ENCODE results near the gene SETD1A. TPM values are rescaled to one million over a fixed set of nuclear protein-coding genes. Genes with fewer than 3 reads are reported as not detected.

Gene SETD1A
- total RNA-seq, 1 experiment from 2014 or later, result 15.8 TPM

GRCh38 chr16:30914830-30915229, 42.7 kb upstream of the SETD1A start:
- no peak for TF ChIP-seq CTCF (IDR thresholded peaks at IDR 0.05; ENCODE audit: unreplicated experiment)
- intact Hi-C loops (cut with micrococcal nuclease), result no loop called here
- Mint-ChIP-seq H3K4me1 (ENCODE audit: insufficient read depth, unreplicated experiment) (no peaks in the 10 kb centered on the region), H3K27ac (ENCODE audit: low read depth, unreplicated experiment) (no peak overlapping the region), H3K4me3 (ENCODE audit: unreplicated experiment) (no peak overlapping the region), H3K9me3 (ENCODE audit: unreplicated experiment) (peaks cover 6% of the 10 kb centered on the region), H3K36me3 (ENCODE audit: insufficient read depth, unreplicated experiment) (no peaks in the 10 kb centered on the region), H3K27me3 (ENCODE audit: insufficient read depth, unreplicated experiment) (no peaks in the 10 kb centered on the region)
- no TSS peak for BruUV-seq (replicated peaks)
- ChIA-PET CTCF (interaction anchor here (0.6 to 0.9 kb wide), 4 partner anchors 15 to 557 kb away, joined by 3 to 7 read pairs (median 4); no protein-coding TSS in a partner anchor), POLR2A (no interaction called here)
- no peak for DNase-seq (ENCODE audit: unreplicated experiment)

GRCh38 chr16:30918614-30919013, 38.9 kb upstream of the SETD1A start:
- no peak for TF ChIP-seq CTCF (IDR thresholded peaks at IDR 0.05; ENCODE audit: unreplicated experiment)
- Mint-ChIP-seq H3K27ac (ENCODE audit: low read depth, unreplicated experiment) (no peak overlapping the region), H3K9me3 (ENCODE audit: unreplicated experiment) (peaks cover 6% of the 10 kb centered on the region), H3K4me1 (ENCODE audit: insufficient read depth, unreplicated experiment) (no peaks in the 10 kb centered on the region), H3K4me3 (ENCODE audit: unreplicated experiment) (no peak overlapping the region), H3K36me3 (ENCODE audit: insufficient read depth, unreplicated experiment) (peaks cover 9% of the 10 kb centered on the region), H3K27me3 (ENCODE audit: insufficient read depth, unreplicated experiment) (no peaks in the 10 kb centered on the region)
- no peak for DNase-seq (ENCODE audit: unreplicated experiment)
- CTCF ChIA-PET, result interaction anchor here (0.9 to 2.6 kb wide), 4 partner anchors 17 to 140 kb away, joined by 4 to 18 read pairs (median 7); no protein-coding TSS in a partner anchor
- intact Hi-C loops (cut with micrococcal nuclease), result no loop called here
- POLR2A ChIA-PET, result interaction anchor here (1.7 kb wide), 1 partner anchor 12 kb away, joined by 5 read pairs; no protein-coding TSS in a partner anchor
- no TSS peak for BruUV-seq (replicated peaks)

- Mint-ChIP-seq H3K27ac (ENCODE audit: low read depth, unreplicated experiment) (no peak overlapping the region), H3K27me3 (ENCODE audit: insufficient read depth, unreplicated experiment) (no peaks in the 10 kb centered on the region), H3K4me1 (ENCODE audit: insufficient read depth, unreplicated experiment) (peaks cover 10% of the 10 kb centered on the region), H3K9me3 (ENCODE audit: unreplicated experiment) (peaks cover 6% of the 10 kb centered on the region), H3K4me3 (ENCODE audit: unreplicated experiment) (peak overlapping the region; percentile 98), H3K36me3 (ENCODE audit: insufficient read depth, unreplicated experiment) (peaks cover 16% of the 10 kb centered on the region)
- intact Hi-C loops (cut with micrococcal nuclease), result loop anchor here (1.0 kb wide), 1 partner anchor 77 kb away; no protein-coding TSS in a partner anchor
- BruUV-seq (replicated peaks), result no TSS peak
- DNase-seq (ENCODE audit: unreplicated experiment), result no peak
- CTCF ChIA-PET, result interaction anchor here (0.6 to 2.6 kb wide), 4 partner anchors 19 to 79 kb away, joined by 3 to 18 read pairs (median 4); no protein-coding TSS in a partner anchor
- POLR2A ChIA-PET, result no interaction called here
- no peak for TF ChIP-seq CTCF (IDR thresholded peaks at IDR 0.05; ENCODE audit: unreplicated experiment)
Observed at GRCh38 chr16:30920891-30921290, 36.7 kb upstream of the SETD1A start.

- ChIA-PET CTCF (interaction anchor here (0.6 to 2.6 kb wide), 4 partner anchors 20 to 80 kb away, joined by 3 to 18 read pairs (median 4); no protein-coding TSS in a partner anchor), POLR2A (no interaction called here)
- peaks cover 22% of the 10 kb centered on the region for H3K36me3 Mint-ChIP-seq (ENCODE audit: insufficient read depth, unreplicated experiment)
- peaks cover 14% of the 10 kb centered on the region for H3K4me1 Mint-ChIP-seq (ENCODE audit: insufficient read depth, unreplicated experiment)
- no peaks in the 10 kb centered on the region for H3K27me3 Mint-ChIP-seq (ENCODE audit: insufficient read depth, unreplicated experiment)
- peaks cover 6% of the 10 kb centered on the region for H3K9me3 Mint-ChIP-seq (ENCODE audit: unreplicated experiment)
- H3K27ac Mint-ChIP-seq (ENCODE audit: low read depth, unreplicated experiment), result no peak overlapping the region
- no peak for TF ChIP-seq CTCF (IDR thresholded peaks at IDR 0.05; ENCODE audit: unreplicated experiment)
- H3K4me3 Mint-ChIP-seq (ENCODE audit: unreplicated experiment), result peak overlapping the region; percentile 98
- no peak for DNase-seq (ENCODE audit: unreplicated experiment)
- intact Hi-C loops (cut with micrococcal nuclease), result loop anchor here (1.0 kb wide), 1 partner anchor 77 kb away; no protein-coding TSS in a partner anchor
- BruUV-seq (replicated peaks), result no TSS peak
Observed at GRCh38 chr16:30921459-30921747, 36.2 kb upstream of the SETD1A start.

Measured in MCF 10A (cell line).